Vagina (tissue), 2 donors: Measurements from ENCODE around the gene CACNG7. TPM values are rescaled to one million over a fixed set of nuclear protein-coding genes. Genes with fewer than 3 reads are reported as not detected.

Experiments
- DNase-seq, 2 donors: peaks; one replicate each; pipeline ENCODE4 v3.0.0-alpha.2; 2017; ENCODE audit errors: extremely low spot score in 2 of 2
- H3K27ac ChIP-seq: fragments of 200-600 bp; sonication (generic); one replicate; pipeline ENCODE4 v1.5.1; 2019
- H3K27me3 ChIP-seq: fragments of 200-600 bp; sonication (generic); one replicate; pipeline ENCODE4 v1.5.1; 2019
- H3K36me3 ChIP-seq, 2 donors: fragments of 200-600 bp; sonication (generic); one replicate each; pipeline ENCODE4 v1.5.1; 2017 to 2019
- H3K4me1 ChIP-seq: fragments of 200-600 bp; sonication (generic); one replicate; pipeline ENCODE4 v1.5.1; 2019
- H3K4me3 ChIP-seq, 2 donors: fragments of 200-600 bp; sonication (generic); 1 replicate in 1 of 2; 2 replicates in 1 of 2; pipeline ENCODE4 v1.5.1; 2016 to 2019
- H3K9me3 ChIP-seq: fragments of 200-600 bp; sonication (generic); one replicate; pipeline ENCODE4 v1.5.1; 2019
- CTCF ChIP-seq, 3 experiments: fragments of 450-650 bp in 2 of 3; fragments of 200-600 bp in 1 of 3; sonication (generic) in 1 of 3; IDR thresholded peaks; one replicate each; pipeline ENCODE4 v1.5.1; 2017 to 2019; ENCODE audit warnings: antibody characterized with exemption in 3 of 3, mild to moderate bottlenecking in 2 of 3, moderate library complexity in 2 of 3
- POLR2A ChIP-seq, 2 donors: fragments of 450-650 bp; IDR thresholded peaks; one replicate each; pipeline ENCODE4 v1.6.1; 2017; ENCODE audit warnings: antibody characterized with exemption in 2 of 2, mild to moderate bottlenecking in 2 of 2, moderate library complexity in 2 of 2
- POLR2AphosphoS5 ChIP-seq, 2 donors: sonication (generic); formaldehyde crosslinking; IDR thresholded peaks; one replicate each; pipeline ENCODE4 v1.9.0; 2017; ENCODE audit warnings: antibody characterized with exemption in 2 of 2, mild to moderate bottlenecking in 2 of 2, low read depth in 1 of 2; ENCODE audit not compliant: insufficient read depth in 1 of 2
- intact Hi-C: fragments of 100-400 bp; cut with DNase I; formaldehyde crosslinking; loops from one replicate; pipeline ENCODE4 v1.15.1; 2023
- total RNA-seq: library from RNA; depleted of rRNA; stranded (reverse); fragments of >200 nt; gene quantifications from one replicate; pipeline ENCODE4 v1.2.3, GENCODE V29; 2016

The CACNG7 gene
- total RNA-seq, 1 donor from 2014 or later, result not detected

DNA sequence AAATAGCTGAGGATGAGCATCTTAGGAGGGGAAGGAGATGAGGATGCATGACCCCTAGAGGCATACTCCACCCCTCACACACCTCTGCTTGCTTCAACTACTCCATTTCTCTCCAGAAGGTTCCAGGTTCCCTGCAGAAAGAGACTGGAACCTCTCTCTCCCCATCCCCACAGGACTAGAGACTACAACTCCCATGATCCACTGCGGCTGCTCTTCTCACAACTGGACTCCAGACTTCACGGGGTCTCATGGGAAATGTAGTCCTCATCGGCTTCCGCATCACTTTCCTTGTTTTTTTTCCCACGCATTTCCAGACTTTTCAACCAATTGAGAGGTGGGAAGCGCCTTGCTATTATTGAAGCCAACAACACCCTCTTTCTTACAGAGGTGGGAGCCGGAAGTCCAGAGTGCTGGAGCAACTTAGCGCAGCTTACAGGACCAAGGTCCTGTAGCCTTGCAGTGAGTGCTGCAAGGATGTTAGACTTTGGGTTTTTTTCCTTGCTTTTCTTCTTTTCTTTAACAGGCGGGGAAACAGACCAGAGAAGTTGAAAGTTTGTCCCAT, 68.4 kb downstream of the CACNG7 start:
- H3K4me1 ChIP-seq, result peaks cover 26% of the 10 kb centered on the region
- intact Hi-C loops, result no loop called here
- H3K27ac ChIP-seq, result no peak overlapping the region
- no peak for TF ChIP-seq POLR2A (IDR thresholded peaks at IDR 0.05)
- TF ChIP-seq POLR2AphosphoS5 (IDR thresholded peaks at IDR 0.05; ENCODE audit: insufficient read depth in 1 of 2, low read depth in 1 of 2), result peak in 1 of 2 donors; percentile 78
- DNase-seq, result no peak
- H3K9me3 ChIP-seq, result no peaks in the 10 kb centered on the region
- H3K36me3 ChIP-seq, result no peaks in the 10 kb centered on the region
- H3K27me3 ChIP-seq, result peaks cover 4% of the 10 kb centered on the region
- peak overlapping the region; percentile 11 to 26 for H3K4me3 ChIP-seq

- no peaks in the 10 kb centered on the region for H3K9me3 ChIP-seq
- peak overlapping the region; percentile 11 to 26 for H3K4me3 ChIP-seq
- H3K4me1 ChIP-seq, result peaks cover 26% of the 10 kb centered on the region
- H3K27ac ChIP-seq, result no peak overlapping the region
- TF ChIP-seq POLR2A (IDR thresholded peaks at IDR 0.05), result no peak
- TF ChIP-seq CTCF (IDR thresholded peaks at IDR 0.05), result no peak
- TF ChIP-seq POLR2AphosphoS5 (IDR thresholded peaks at IDR 0.05; ENCODE audit: insufficient read depth in 1 of 2, low read depth in 1 of 2), result no peak
- H3K27me3 ChIP-seq, result peaks cover 4% of the 10 kb centered on the region
- no peak for DNase-seq
- H3K36me3 ChIP-seq, result no peaks in the 10 kb centered on the region
- intact Hi-C loops, result no loop called here
Observed at GRCh38 chr19:53977991-53978731, 69.1 kb downstream of the CACNG7 start.

DNA sequence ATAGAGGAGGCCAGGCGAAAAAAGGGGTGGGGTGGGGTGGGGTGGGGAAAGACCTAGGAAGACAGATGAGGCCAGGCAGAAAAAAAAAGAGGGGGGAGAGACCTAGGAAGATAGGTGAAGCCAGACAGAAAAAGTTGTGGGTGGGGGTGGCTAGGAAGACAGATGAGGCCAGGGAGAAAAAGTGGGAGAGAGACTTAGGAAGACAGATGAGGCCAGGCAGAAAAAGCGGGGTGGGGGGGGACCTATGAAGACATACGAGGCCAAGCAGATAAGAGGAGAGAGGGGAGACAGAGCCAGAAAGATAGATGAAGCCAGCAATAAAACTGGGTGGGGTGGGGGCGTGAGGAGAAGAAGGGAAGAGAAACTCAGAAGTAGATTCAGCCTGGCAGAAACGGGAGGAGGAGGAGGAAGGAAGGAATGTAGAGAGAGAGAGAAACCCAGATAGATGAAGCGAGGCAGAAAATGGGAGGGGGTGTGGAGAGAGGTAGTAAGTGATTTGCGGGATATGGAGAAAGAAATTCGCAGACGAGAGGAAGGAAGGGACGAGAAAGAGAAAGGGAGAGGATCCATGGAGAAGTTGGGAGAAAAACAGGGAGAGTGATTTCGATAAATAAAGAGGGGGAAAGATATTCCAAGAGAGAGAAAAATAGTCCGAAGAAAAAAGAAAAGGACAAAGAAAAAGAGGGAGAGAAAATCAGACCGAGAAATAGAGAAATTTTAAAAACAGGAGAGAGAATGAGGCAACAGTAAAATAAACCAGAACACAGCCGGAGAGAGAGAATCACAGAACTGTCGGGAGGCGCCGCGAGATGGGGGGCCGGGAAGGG, 70.1 kb downstream of the CACNG7 start:
- no peaks in the 10 kb centered on the region for H3K36me3 ChIP-seq
- H3K27me3 ChIP-seq, result peaks cover 4% of the 10 kb centered on the region
- intact Hi-C loops, result no loop called here
- H3K4me3 ChIP-seq, result no peak overlapping the region
- H3K9me3 ChIP-seq, result no peaks in the 10 kb centered on the region
- no peak overlapping the region for H3K27ac ChIP-seq
- peaks cover 26% of the 10 kb centered on the region for H3K4me1 ChIP-seq
- DNase-seq, result no peak
- no peak for TF ChIP-seq POLR2A (IDR thresholded peaks at IDR 0.05)
- TF ChIP-seq POLR2AphosphoS5 (IDR thresholded peaks at IDR 0.05; ENCODE audit: insufficient read depth in 1 of 2, low read depth in 1 of 2), result no peak
- TF ChIP-seq CTCF (IDR thresholded peaks at IDR 0.05), result no peak

GRCh38 chr19:53980539-53981375, 71.7 kb downstream of the CACNG7 start:
- Histone ChIP-seq H3K27me3 (peaks cover 4% of the 10 kb centered on the region), H3K4me1 (peaks cover 26% of the 10 kb centered on the region), H3K4me3 (no peak overlapping the region), H3K9me3 (no peaks in the 10 kb centered on the region), H3K27ac (no peak overlapping the region), H3K36me3 (no peaks in the 10 kb centered on the region)
- no peak for DNase-seq
- TF ChIP-seq CTCF (IDR thresholded peaks at IDR 0.05), result no peak
- no peak for TF ChIP-seq POLR2AphosphoS5 (IDR thresholded peaks at IDR 0.05; ENCODE audit: insufficient read depth in 1 of 2, low read depth in 1 of 2)
- no peak for TF ChIP-seq POLR2A (IDR thresholded peaks at IDR 0.05)
- intact Hi-C loops, result no loop called here
